Astrocyte (in vitro differentiated cells and primary cell): ENCODE results near the gene RD3L. TPM values are rescaled to one million over a fixed set of nuclear protein-coding genes. Genes with fewer than 3 reads are reported as not detected.
"Not testable (repeated sequence)": the region's sequence is repeated elsewhere in the genome, so short reads cannot be mapped to it uniquely, and the experiment has no call there.

ENCODE experiments used
- DNase-seq: peaks from one replicate; pipeline ENCODE4 v3.0.0-alpha.2; 2010; ENCODE audit warnings: low read depth
- FAIRE-seq: peaks from 2 replicates; lab custom pipeline; 2011; peaks lifted over from hg19 to GRCh38; lab: Jason Lieb, UNC
- H2AFZ ChIP-seq: 2 replicates; pipeline ENCODE4 v1.6.0; 2012; ENCODE audit warnings: low read depth, low read length, inconsistent platforms
- H3K27ac ChIP-seq: 2 replicates; pipeline ENCODE4 v1.5.1; 2011; ENCODE audit warnings: low read depth, low read length, inconsistent platforms
- H3K27me3 ChIP-seq: 2 replicates; pipeline ENCODE4 v1.6.0; 2011; ENCODE audit warnings: low read length, inconsistent platforms; ENCODE audit not compliant: insufficient read depth
- H3K36me3 ChIP-seq: 2 replicates; pipeline ENCODE4 v1.5.1; 2011; ENCODE audit warnings: low read length, inconsistent platforms; ENCODE audit not compliant: insufficient read depth
- H3K4me1 ChIP-seq: 2 replicates; pipeline ENCODE4 v1.5.1; 2011; ENCODE audit warnings: low read length, inconsistent platforms; ENCODE audit not compliant: insufficient read depth
- H3K4me2 ChIP-seq: 2 replicates; pipeline ENCODE4 v1.6.0; 2012; ENCODE audit warnings: low read length, inconsistent platforms
- H3K4me3 ChIP-seq: 2 replicates; pipeline ENCODE4 v1.5.1; 2011; ENCODE audit warnings: low read depth, mild to moderate bottlenecking, low read length, inconsistent platforms; ENCODE audit not compliant: insufficient read depth
- H3K79me2 ChIP-seq: 2 replicates; pipeline ENCODE4 v1.6.0; 2012; ENCODE audit warnings: mild to moderate bottlenecking, low read length, inconsistent platforms; ENCODE audit not compliant: insufficient read depth
- H3K9ac ChIP-seq: 2 replicates; pipeline ENCODE4 v1.6.0; 2012; ENCODE audit warnings: mild to moderate bottlenecking, low read length, inconsistent platforms
- H3K9me3 ChIP-seq: 2 replicates; pipeline ENCODE4 v1.5.1; 2012; ENCODE audit warnings: low read depth, mild to moderate bottlenecking, low read length, inconsistent platforms; ENCODE audit not compliant: insufficient read depth
- H4K20me1 ChIP-seq: 2 replicates; pipeline ENCODE4 v1.6.0; 2012; ENCODE audit warnings: low read length, inconsistent platforms; ENCODE audit not compliant: insufficient read depth
- H3K27ac Mint-ChIP-seq: one replicate; pipeline ENCODE4 v1.8.0; 2021; ENCODE audit warnings: mild to moderate bottlenecking, mixed read lengths; ENCODE audit not compliant: unreplicated experiment
- H3K27me3 Mint-ChIP-seq: one replicate; pipeline ENCODE4 v1.8.0; 2021; ENCODE audit warnings: low read depth, mixed read lengths; ENCODE audit not compliant: unreplicated experiment
- H3K36me3 Mint-ChIP-seq: one replicate; pipeline ENCODE4 v1.8.0; 2021; ENCODE audit warnings: low read depth, mixed read lengths; ENCODE audit not compliant: unreplicated experiment
- H3K4me1 Mint-ChIP-seq: one replicate; pipeline ENCODE4 v1.8.0; 2021; ENCODE audit warnings: low read depth, mixed read lengths; ENCODE audit not compliant: unreplicated experiment
- H3K4me3 Mint-ChIP-seq: one replicate; pipeline ENCODE4 v1.8.0; 2021; ENCODE audit warnings: mild to moderate bottlenecking, moderate library complexity, mixed read lengths; ENCODE audit not compliant: unreplicated experiment
- H3K9me3 Mint-ChIP-seq: one replicate; pipeline ENCODE4 v1.8.0; 2021; ENCODE audit warnings: mild to moderate bottlenecking, mixed read lengths; ENCODE audit not compliant: unreplicated experiment
- CTCF ChIP-seq: IDR thresholded peaks from 2 replicates; pipeline ENCODE4 v1.5.1; 2011; ENCODE audit warnings: low read depth, mild to moderate bottlenecking, inconsistent platforms, low read length, moderate library complexity; ENCODE audit not compliant: insufficient read depth
- EZH2 ChIP-seq: IDR thresholded peaks from 2 replicates; pipeline ENCODE4 v1.6.1; 2012; ENCODE audit warnings: mild to moderate bottlenecking, low read length, inconsistent platforms; ENCODE audit not compliant: insufficient read depth
- total RNA-seq: library from RNA; stranded (reverse); gene quantifications from 2 replicates; pipeline ENCODE4 v1.2.1, GENCODE V29; 2021

RD3L gene
- total RNA-seq, 1 donor from 2014 or later: not detected

- Mint-ChIP-seq H3K27me3 (no peaks in the 10 kb centered on the region), H3K4me1 (no peaks in the 10 kb centered on the region), H3K36me3 (peaks cover 2% of the 10 kb centered on the region), H3K27ac (no peak overlapping the region), H3K9me3 (no peaks in the 10 kb centered on the region), H3K4me3 (no peak overlapping the region)
- Histone ChIP-seq H3K4me1 (no peaks in the 10 kb centered on the region), H2AFZ (no peak overlapping the region), H3K4me3 (no peak overlapping the region), H3K79me2 (peaks cover 25% of the 10 kb centered on the region), H3K27me3 (no peaks in the 10 kb centered on the region), H4K20me1 (peaks cover 13% of the 10 kb centered on the region), H3K9me3 (no peaks in the 10 kb centered on the region), H3K27ac (no peak overlapping the region), H3K9ac (no peak overlapping the region), H3K4me2 (no peak overlapping the region), H3K36me3 (no peaks in the 10 kb centered on the region)
- TF ChIP-seq CTCF (no peak), EZH2 (no peak)
- no peak for FAIRE-seq
- no peak for DNase-seq
These were observed 18.5 kb downstream of the RD3L start for GRCh38 chr14:103923863-103924262.

- not testable (repeated sequence) for H3K36me3 Mint-ChIP-seq, H3K9ac ChIP-seq, H3K4me1 Mint-ChIP-seq, FAIRE-seq, H3K36me3 ChIP-seq, H3K4me1 ChIP-seq, H3K27ac ChIP-seq, H3K4me3 ChIP-seq, H3K27me3 Mint-ChIP-seq, H3K9me3 ChIP-seq, H3K27ac Mint-ChIP-seq, H3K9me3 Mint-ChIP-seq, DNase-seq, H3K27me3 ChIP-seq
- peak overlapping the region; percentile 94 for H3K4me3 Mint-ChIP-seq
- H3K4me2 ChIP-seq: peak overlapping the region; percentile 94
- peak overlapping the region; percentile 48 for H2AFZ ChIP-seq
- H3K79me2 ChIP-seq: peaks cover 43% of the 10 kb centered on the region
- peaks cover 33% of the 10 kb centered on the region for H4K20me1 ChIP-seq
These were observed 20.5 kb downstream of the RD3L start for GRCh38 chr14:103921855-103922200.

- peaks cover 3% of the 10 kb centered on the region for H3K4me1 Mint-ChIP-seq
- H3K27me3 Mint-ChIP-seq: no peaks in the 10 kb centered on the region
- peak; percentile 91 for TF ChIP-seq CTCF
- no peak for TF ChIP-seq EZH2
- H2AFZ ChIP-seq: peak overlapping the region; percentile 79
- no peaks in the 10 kb centered on the region for H3K9me3 Mint-ChIP-seq
- DNase-seq (peak; percentile 75), FAIRE-seq (no peak)
- peak overlapping the region; percentile 94 for H3K4me3 Mint-ChIP-seq
- H3K4me1 ChIP-seq: no peaks in the 10 kb centered on the region
- H4K20me1 ChIP-seq: peaks cover 39% of the 10 kb centered on the region
- H3K36me3 ChIP-seq: peaks cover 4% of the 10 kb centered on the region
- no peaks in the 10 kb centered on the region for H3K9me3 ChIP-seq
- no peaks in the 10 kb centered on the region for H3K27me3 ChIP-seq
- peak overlapping the region; percentile 70 for H3K27ac ChIP-seq
- H3K79me2 ChIP-seq: peaks cover 49% of the 10 kb centered on the region
- peak overlapping the region; percentile 69 for H3K27ac Mint-ChIP-seq
- H3K9ac ChIP-seq: peak overlapping the region; percentile 99
- H3K36me3 Mint-ChIP-seq: peaks cover 2% of the 10 kb centered on the region
- H3K4me3 ChIP-seq: peak overlapping the region; percentile 99
- peak overlapping the region; percentile 94 for H3K4me2 ChIP-seq
These were observed 21.1 kb downstream of the RD3L start for GRCh38 chr14:103920981-103921854.
